Caco-2 (cell line): ENCODE measurements around the gene ETV6. TPM values are rescaled to one million over a fixed set of nuclear protein-coding genes. Genes with fewer than 3 reads are reported as not detected.

Experiments
- BruUV-seq: library from RNA; stranded (reverse); fragments of 400-500 nt; replicated peaks from 2 replicates; lab custom pipeline; 2021; lab: Mats Ljungman, UMichigan
- CTCF ChIA-PET: fragments of 300-600 bp; sonication (Branson Sonifier 250); formaldehyde crosslinking; loops from one replicate; lab custom pipeline; 2022; ENCODE audit warnings: antibody characterized with exemption; lab: Charles Lee
- POLR2A ChIA-PET: fragments of 300-600 bp; sonication (Branson Sonifier 250); formaldehyde crosslinking; loops from one replicate; lab custom pipeline; 2022; ENCODE audit warnings: antibody characterized with exemption; lab: Charles Lee
- DNase-seq, 2 experiments: peaks; one replicate each; pipeline versions ENCODE4 v3.0.0 to v3.0.0-alpha.2; 2020 to 2022
- H3K27me3 ChIP-seq: replicated peaks from 2 replicates; pipeline ENCODE4 v1.6.0; 2011; ENCODE audit warnings: low read length; ENCODE audit not compliant: control insufficient read depth, insufficient read depth
- H3K36me3 ChIP-seq: 2 replicates; pipeline ENCODE4 v1.5.1; 2011; ENCODE audit warnings: low read length; ENCODE audit not compliant: control insufficient read depth, insufficient read depth
- H3K4me1 ChIP-seq: fragments of 250-450 bp; sonication (Bioruptor Pico); 2 replicates; pipeline ENCODE4 v1.5.1; 2020; ENCODE audit warnings: mild to moderate bottlenecking
- H3K4me3 ChIP-seq: 2 replicates; pipeline ENCODE4 v1.5.1; 2011; ENCODE audit warnings: low read depth, mild to moderate bottlenecking, control low read depth, low read length
- H3K9me3 ChIP-seq: fragments of 250-450 bp; sonication (Bioruptor Pico); 2 replicates; pipeline ENCODE4 v1.5.1; 2020; ENCODE audit warnings: mild to moderate bottlenecking, moderate library complexity
- H3K27ac Mint-ChIP-seq: one replicate; pipeline ENCODE4 v1.8.0; 2022; ENCODE audit warnings: mixed read lengths; ENCODE audit not compliant: unreplicated experiment
- H3K27me3 Mint-ChIP-seq: one replicate; pipeline ENCODE4 v1.8.0; 2022; ENCODE audit warnings: mixed read lengths; ENCODE audit not compliant: insufficient read depth, unreplicated experiment
- H3K36me3 Mint-ChIP-seq: one replicate; pipeline ENCODE4 v1.8.0; 2022; ENCODE audit warnings: mild to moderate bottlenecking, mixed read lengths; ENCODE audit not compliant: insufficient read depth, unreplicated experiment
- H3K4me1 Mint-ChIP-seq: one replicate; pipeline ENCODE4 v1.8.0; 2022; ENCODE audit warnings: low read depth, mixed read lengths; ENCODE audit not compliant: unreplicated experiment
- H3K4me3 Mint-ChIP-seq: one replicate; pipeline ENCODE4 v1.8.0; 2022; ENCODE audit warnings: mild to moderate bottlenecking, moderate library complexity, mixed read lengths; ENCODE audit not compliant: unreplicated experiment
- H3K9me3 Mint-ChIP-seq: one replicate; pipeline ENCODE4 v1.8.0; 2022; ENCODE audit warnings: mixed read lengths; ENCODE audit not compliant: unreplicated experiment
- CTCF ChIP-seq, 2 experiments: fragments of 200-600 bp in 1 of 2; IDR thresholded peaks; 1 replicate in 1 of 2; 2 replicates in 1 of 2; pipeline versions ENCODE4 v1.5.1 to v1.8.0; 2011 to 2022; ENCODE audit warnings: antibody characterized with exemption in 1 of 2, control low read depth in 1 of 2, inconsistent platforms in 1 of 2, low read depth in 1 of 2, low read length in 1 of 2, mild to moderate bottlenecking in 1 of 2, moderate library complexity in 1 of 2; ENCODE audit not compliant: insufficient read depth in 1 of 2, severe bottlenecking in 1 of 2, unreplicated experiment in 1 of 2
- intact Hi-C: fragments of 100-400 bp; cut with micrococcal nuclease; formaldehyde crosslinking; loops from one replicate; pipeline ENCODE4 v1.10.0; 2022; ENCODE audit not compliant: unreplicated experiment
- total RNA-seq: library from RNA; stranded (reverse); gene quantifications from 2 replicates; pipeline ENCODE4 v1.2.3, GENCODE V29; 2022

The ETV6 gene
- total RNA-seq, 1 experiment from 2014 or later: 15.6 TPM

- Histone ChIP-seq H3K4me3 (no peak overlapping the region), H3K4me1 (no peaks in the 10 kb centered on the region), H3K36me3 (no peaks in the 10 kb centered on the region), H3K27me3 (no peaks in the 10 kb centered on the region), H3K9me3 (no peaks in the 10 kb centered on the region)
- no peak for TF ChIP-seq CTCF (IDR thresholded peaks at IDR 0.05; ENCODE audit: insufficient read depth in 1 of 2, low read depth in 1 of 2, low read length in 1 of 2, severe bottlenecking in 1 of 2, unreplicated experiment in 1 of 2)
- no peak for DNase-seq
- intact Hi-C loops: no loop called here
- Mint-ChIP-seq H3K4me3 (no peak overlapping the region), H3K36me3 (no peaks in the 10 kb centered on the region), H3K27me3 (no peaks in the 10 kb centered on the region), H3K27ac (no peak overlapping the region), H3K9me3 (no peaks in the 10 kb centered on the region), H3K4me1 (peaks cover 12% of the 10 kb centered on the region)
- no TSS peak for BruUV-seq
- CTCF ChIA-PET: no interaction called here
- POLR2A ChIA-PET: no interaction called here
Observed at GRCh38 chr12:11774821-11775220, 125.3 kb downstream of the ETV6 start.

DNA sequence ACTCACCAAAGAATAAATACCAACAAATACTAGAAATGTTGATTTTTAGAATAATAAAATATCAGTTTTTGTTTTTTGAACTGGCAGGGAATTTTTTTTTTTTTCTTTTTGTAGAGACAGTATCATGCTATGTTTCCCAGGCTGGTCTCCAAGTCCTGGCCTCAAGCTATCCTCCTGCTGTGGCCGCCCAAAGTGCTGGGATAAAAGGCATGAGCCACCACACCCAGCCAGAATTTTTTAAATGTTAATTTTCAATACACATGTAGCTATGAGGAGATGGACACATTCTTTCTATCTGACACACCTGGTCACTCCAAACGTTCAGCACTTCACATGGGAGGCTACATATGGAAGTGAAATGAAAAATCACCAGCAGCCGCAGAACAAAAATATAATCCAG, 126.8 kb downstream of the ETV6 start:
- peaks cover 12% of the 10 kb centered on the region for H3K4me1 Mint-ChIP-seq
- DNase-seq: no peak
- TF ChIP-seq CTCF (IDR thresholded peaks at IDR 0.05; ENCODE audit: insufficient read depth in 1 of 2, low read depth in 1 of 2, low read length in 1 of 2, severe bottlenecking in 1 of 2, unreplicated experiment in 1 of 2): no peak
- POLR2A ChIA-PET: no interaction called here
- H3K4me1 ChIP-seq: no peaks in the 10 kb centered on the region
- no peaks in the 10 kb centered on the region for H3K27me3 Mint-ChIP-seq
- no peaks in the 10 kb centered on the region for H3K36me3 Mint-ChIP-seq
- H3K27ac Mint-ChIP-seq: no peak overlapping the region
- H3K4me3 Mint-ChIP-seq: no peak overlapping the region
- H3K36me3 ChIP-seq: no peaks in the 10 kb centered on the region
- CTCF ChIA-PET: no interaction called here
- no peak overlapping the region for H3K4me3 ChIP-seq
- no TSS peak for BruUV-seq
- no peaks in the 10 kb centered on the region for H3K9me3 ChIP-seq
- intact Hi-C loops: no loop called here
- H3K9me3 Mint-ChIP-seq: no peaks in the 10 kb centered on the region
- H3K27me3 ChIP-seq: no peaks in the 10 kb centered on the region

- ChIA-PET POLR2A (no interaction called here), CTCF (no interaction called here)
- no peak for TF ChIP-seq CTCF (IDR thresholded peaks at IDR 0.05; ENCODE audit: insufficient read depth in 1 of 2, low read depth in 1 of 2, low read length in 1 of 2, severe bottlenecking in 1 of 2, unreplicated experiment in 1 of 2)
- no peak for DNase-seq
- Mint-ChIP-seq H3K4me3 (no peak overlapping the region), H3K27ac (no peak overlapping the region), H3K27me3 (no peaks in the 10 kb centered on the region), H3K4me1 (peaks cover 12% of the 10 kb centered on the region), H3K9me3 (no peaks in the 10 kb centered on the region), H3K36me3 (no peaks in the 10 kb centered on the region)
- Histone ChIP-seq H3K4me3 (no peak overlapping the region), H3K36me3 (no peaks in the 10 kb centered on the region), H3K9me3 (no peaks in the 10 kb centered on the region), H3K27me3 (no peaks in the 10 kb centered on the region), H3K4me1 (no peaks in the 10 kb centered on the region)
- intact Hi-C loops: no loop called here
- BruUV-seq: no TSS peak
Observed at GRCh38 chr12:11777451-11777850, 128.0 kb downstream of the ETV6 start.
